ENCODE measurements around the gene MPPED1.

Gene MPPED1, protein sequence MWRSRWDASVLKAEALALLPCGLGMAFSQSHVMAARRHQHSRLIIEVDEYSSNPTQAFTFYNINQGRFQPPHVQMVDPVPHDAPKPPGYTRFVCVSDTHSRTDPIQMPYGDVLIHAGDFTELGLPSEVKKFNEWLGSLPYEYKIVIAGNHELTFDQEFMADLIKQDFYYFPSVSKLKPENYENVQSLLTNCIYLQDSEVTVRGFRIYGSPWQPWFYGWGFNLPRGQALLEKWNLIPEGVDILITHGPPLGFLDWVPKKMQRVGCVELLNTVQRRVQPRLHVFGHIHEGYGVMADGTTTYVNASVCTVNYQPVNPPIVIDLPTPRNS

DNA sequence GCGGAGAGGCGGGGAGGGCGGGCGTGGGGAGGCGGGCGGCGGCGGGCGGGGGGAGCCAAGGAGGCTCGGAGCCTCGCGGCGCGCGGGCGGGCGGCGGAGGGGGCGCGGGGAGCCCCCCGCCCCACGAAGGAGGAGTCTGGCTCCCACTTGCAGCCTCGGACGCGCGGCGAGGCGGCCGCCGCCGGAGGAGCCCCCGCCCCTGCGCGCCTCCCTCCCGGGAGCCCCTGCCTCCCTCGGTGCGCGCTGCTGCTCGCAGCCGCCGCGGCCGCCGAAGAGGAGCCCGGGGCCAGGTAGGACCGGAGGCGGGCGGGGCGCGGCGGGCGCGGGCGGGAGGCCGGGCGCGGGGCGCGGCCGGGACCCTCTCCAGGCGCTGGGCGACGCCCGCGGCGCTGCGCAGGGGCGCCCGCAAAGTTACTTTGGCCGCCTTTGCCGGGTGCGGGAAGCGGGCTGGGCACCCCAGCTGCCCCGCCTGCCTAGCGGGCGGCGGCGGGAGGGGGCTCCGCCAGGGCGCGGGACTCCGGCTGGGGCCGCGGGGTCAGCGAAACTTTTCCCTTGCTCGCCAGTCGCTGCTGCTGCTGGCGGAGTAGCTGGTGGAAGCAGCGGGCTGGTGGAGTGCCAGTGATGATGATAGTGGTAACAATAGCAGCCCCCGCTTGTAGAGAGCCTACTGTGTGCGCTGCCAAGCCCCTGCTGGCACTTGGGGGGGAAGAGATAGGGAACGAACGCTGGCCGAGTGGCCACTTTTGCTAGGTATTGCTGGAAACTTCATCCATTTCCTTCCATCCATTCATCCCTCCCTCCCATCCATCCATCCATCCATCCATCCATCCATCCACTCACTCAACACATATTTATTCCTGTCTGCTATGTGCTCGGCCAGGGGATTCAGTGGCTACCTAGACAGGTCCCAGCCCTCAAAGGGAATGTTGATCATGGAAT is at the start of gene MPPED1:
MPPED1 (plus strand) TSS at position 146 of the 939 bp plus-strand sequence. CDS start 12,972 bp downstream, outside the sequence.
- no peak for DNase-seq (ENCODE audit: low spot score)

DNA sequence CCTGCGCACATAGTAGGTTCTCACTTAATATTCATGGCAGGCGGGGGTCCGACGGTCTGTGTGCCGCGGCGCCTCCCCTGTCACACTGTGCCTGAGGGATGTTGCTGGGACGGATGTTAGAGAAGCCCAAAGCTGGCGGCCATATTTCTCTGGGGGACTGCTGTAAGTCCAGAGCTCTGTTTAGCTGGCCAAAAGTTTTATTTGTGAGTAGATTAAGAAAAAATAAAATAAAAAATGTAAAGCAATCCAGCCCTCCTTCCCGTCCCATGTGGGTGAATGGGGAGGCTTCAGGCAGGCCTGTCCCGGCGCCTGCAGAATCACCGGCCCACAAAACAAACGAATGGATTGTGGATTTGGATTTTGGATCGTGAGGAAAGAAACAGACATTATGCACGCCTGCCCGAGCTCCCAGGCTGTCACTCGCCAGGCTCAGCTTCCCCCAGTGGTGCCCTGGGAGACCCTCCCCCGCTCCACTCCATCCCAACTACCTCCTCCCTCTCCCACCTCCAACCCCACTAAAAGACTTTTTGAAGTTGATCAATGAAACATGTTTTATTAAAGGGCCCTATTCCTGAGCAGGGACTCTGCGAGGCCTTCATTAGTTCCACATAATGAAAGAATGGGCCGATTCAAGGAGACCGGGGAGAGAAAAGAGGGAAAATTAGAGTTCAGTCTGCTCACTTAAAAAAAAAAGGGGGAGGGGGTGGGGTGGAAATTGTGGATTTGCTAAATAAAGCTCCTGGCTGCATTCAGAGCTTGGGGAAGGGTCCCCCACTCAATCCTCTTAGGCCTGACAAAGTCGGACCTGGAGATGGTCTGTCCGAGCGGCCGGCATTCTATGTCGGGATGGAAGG is 48.3 kb upstream of the MPPED1 start:
- no peak for DNase-seq (ENCODE audit: low spot score)

DNA sequence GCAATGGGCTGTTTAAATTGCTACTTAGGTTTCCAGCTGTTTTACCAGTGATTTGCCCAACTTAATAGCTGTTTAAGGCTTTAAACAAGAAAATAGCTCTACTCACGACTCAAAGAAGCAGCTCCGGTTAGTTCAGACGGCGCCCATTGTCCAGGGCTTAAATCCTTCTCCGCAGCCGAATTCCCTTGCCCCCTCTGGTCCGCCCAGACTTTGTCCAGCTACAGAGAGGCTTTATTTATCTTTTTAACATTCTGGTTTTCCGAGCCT is 47.7 kb upstream of the MPPED1 start:
- DNase-seq (ENCODE audit: low spot score) = no peak

- DNase-seq (ENCODE audit: low spot score) = no peak
These were observed 45.9 kb upstream of the MPPED1 start for GRCh38 chr22:43365715-43366440.

GRCh38 chr22:43370036-43370435 is 41.8 kb upstream of the MPPED1 start:
- no peak for DNase-seq (ENCODE audit: low spot score)

- no peak for DNase-seq (ENCODE audit: low spot score)
These were observed 35.8 kb upstream of the MPPED1 start for GRCh38 chr22:43375951-43376455.

DNA sequence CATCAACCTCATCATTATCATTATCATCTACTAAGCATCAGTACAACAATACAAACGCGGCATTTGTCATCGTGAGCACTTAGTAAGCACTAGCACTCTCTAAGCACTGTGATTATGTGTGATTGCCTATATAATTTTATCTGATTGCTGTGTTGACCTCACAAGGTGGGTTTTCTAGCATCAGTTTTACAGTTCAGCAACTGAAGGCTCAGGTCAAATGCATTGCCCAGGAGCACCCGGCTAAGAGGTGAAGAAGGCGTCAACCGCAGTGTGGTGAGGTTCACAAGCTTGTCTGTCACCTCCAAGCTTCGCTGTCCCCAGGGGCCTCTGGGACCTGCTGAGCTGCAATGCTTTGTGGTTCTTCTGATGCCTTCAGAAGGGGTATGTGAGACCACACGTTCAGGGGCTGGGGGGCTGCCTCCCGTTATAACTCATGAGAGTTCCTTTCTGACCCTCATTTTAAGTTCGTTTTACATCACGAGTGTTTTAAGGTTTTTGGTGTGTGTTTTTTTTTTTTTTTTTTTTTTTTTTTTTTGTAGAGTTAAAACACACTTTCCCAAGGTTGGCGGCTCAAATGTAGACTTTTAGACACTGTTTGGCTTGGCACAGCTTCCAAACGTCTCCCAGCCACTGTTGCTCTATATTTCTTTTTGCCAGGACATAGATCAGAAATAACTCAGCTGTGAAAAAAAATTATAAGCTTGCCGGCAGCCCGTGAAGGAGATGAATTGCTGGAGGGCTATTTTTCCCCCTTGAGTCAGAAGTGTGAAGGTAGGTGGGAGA is 34.9 kb upstream of the MPPED1 start:
- no peak for DNase-seq (ENCODE audit: low spot score)

DNA sequence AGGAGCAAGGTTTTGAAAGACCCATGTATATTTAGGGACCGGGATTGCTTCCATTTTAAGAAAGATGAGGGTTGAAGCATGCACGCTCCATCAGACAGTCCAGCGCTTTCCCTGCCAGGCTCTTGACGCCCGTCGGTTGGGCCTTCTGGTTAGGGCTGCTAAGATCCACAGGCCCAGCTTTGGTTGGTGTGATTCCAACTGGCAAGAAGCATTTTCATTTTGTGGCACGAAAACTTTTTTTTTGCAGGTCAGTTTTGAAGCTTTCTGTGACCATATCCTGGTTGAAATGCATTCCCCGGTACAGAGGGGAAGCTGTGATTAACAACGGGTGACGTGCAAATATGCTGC is 34.3 kb upstream of the MPPED1 start:
- DNase-seq (ENCODE audit: low spot score) = no peak

DNA sequence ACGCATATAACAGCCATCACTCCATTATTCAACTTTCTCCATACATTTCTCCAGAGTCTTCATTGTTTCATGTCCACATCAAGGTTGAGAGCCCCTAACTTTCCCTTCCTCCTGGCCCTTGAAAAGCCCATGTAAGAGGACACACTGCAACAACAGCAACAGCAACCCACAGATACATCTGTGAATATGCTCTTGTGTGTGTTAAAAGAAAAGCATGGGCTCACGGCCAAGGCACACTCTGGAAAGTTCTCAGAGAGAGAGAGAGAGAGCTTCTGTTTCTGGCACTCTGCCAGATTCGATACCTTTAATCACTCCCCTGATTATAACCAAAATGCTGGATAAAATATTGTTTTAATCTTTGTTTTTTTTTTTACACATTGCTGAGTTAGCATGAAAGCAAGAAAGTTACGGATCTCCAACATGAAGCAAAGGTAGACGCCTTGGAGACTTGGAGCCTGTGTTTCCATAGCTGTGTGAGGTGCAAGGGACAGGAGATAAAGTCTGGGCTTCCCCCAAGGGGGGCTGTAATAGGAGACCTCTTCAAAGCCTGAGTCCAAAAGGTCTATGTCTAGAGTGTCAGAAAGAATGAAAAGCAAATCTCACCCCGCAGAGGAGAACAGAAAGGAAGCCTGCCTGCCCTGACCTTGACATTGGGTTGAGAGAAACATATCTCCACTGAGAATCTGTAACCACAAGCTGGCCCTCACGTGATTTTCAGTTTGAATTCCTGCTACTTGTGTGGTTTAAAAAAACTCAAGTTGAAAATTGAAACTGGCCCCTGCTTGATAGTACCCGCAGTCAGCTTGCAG is 33.7 kb upstream of the MPPED1 start:
- DNase-seq (ENCODE audit: low spot score) = no peak

- no peak for DNase-seq (ENCODE audit: low spot score)
These were observed 30.1 kb upstream of the MPPED1 start for GRCh38 chr22:43381693-43382092.

- no peak for DNase-seq (ENCODE audit: low spot score)
These were observed 27.0 kb upstream of the MPPED1 start for GRCh38 chr22:43384863-43385262.

- DNase-seq (ENCODE audit: low spot score) = peak; percentile 83
These were observed 25.8 kb upstream of the MPPED1 start for GRCh38 chr22:43385770-43386641.

DNA sequence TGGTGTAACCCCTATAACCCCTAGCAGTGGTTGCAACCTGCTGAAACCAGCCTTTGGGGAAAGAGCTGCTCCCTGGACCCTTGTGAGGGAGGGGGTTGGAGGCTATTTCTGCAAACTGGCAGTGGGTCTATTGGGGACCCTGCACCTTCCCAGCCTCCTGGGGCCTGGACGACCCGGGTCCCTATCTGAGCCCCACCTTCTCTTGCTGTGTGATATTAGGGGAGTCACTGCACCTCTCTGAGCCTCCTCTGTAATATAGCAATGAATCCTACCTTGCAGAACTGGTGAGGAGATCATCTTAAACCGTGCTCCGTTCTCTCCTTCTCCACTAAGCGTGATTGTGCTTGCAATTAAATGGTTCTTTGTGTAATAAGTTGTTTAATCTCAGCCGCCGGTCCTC is 24.0 kb upstream of the MPPED1 start:
- DNase-seq (ENCODE audit: low spot score) = no peak

- DNase-seq (ENCODE audit: low spot score) = peak; percentile 81
These were observed 23.4 kb upstream of the MPPED1 start for GRCh38 chr22:43388420-43388851.

DNA sequence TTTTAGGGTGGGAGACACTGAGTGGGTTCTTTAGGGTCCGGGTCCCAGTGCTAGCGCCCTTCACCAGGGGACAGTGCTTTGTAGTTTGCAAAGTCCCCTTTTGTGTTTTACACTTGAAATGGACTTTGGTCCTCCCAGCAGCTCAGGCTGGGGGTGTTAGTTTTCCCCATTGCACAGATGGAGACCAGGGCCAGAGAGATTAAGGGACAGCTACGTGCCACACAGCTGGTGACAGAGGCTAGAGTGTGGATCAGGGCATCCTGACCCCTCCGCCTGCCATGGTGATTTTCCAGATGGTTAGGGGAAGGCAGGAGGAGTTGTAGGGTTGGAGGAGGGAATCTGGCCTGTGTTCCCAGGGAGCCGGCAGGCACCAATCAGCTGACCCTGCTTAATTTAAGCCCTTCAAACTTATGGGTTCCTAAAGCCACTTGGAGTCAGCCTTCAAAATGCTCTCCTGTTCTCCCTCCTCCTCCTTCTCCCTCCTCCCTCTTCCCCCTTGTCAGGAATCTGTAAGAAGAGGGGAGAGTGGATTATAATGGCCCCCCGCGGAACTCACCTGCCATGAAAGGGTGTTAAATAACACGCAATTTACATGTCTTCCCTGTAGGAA is 22.5 kb upstream of the MPPED1 start:
- DNase-seq (ENCODE audit: low spot score) = no peak

DNA sequence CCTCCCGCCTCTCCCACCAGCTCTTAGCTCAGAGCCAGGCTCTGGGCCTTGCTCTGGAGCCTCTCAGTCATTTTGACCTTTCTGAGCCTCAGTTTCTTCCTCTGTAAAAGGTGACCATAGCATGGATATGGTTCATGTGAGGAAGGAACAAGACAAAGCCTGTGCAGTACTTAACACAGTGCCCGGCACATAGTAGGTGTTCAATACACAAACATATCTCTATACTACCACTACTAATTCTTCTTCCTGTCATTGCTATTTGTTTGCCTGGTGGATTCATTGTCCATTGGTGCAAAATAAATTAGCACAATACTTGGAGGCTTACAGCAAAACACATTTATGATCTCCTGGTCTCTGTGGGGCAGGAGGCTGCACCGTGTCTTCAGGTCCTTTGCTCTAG is 21.6 kb upstream of the MPPED1 start:
- DNase-seq (ENCODE audit: low spot score) = no peak

DNA sequence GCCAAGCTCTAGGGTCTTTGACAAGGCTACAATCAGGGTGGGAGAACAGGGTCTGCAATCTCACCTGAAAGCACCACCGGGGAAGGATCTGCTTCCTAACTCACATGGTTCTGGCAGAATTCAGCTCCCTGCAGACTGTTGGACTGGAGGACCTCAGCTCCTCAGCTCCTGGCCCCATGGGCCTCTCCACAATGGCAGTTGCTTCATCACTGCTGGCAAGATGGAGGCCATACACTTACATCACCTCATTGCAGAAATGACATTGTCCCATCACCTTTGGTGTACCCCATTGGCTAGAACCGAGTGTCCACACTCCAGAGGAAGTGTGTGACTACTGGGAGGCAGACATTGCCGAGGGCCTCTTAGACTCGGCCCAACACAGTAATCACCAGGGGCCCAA is 20.9 kb upstream of the MPPED1 start:
- no peak for DNase-seq (ENCODE audit: low spot score)

DNA sequence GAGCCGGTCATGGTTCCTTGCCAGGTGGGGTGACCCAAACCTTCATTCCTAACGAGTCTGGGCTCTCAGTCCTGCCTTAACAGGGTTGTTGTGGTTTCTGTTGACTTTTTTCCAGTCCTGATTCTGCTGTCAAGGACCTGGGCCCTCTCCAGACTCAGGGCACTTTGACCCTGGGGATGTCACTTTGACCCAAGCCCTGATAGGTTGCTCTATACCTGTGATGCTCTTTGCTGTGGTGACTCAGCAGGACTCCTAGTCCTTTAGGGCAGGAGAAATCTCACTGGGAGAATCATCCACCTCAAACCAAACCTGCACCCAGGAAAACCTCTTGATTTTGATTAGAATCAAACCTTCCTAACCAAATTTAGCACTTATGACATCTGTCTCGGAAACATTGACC is 20.5 kb upstream of the MPPED1 start:
- no peak for DNase-seq (ENCODE audit: low spot score)

All from germinal center (tissue), 1 donor.